RKO (cell line): ENCODE data around the gene THSD7B.
"Not testable (repeated sequence)": the region's sequence is repeated elsewhere in the genome, so short reads cannot be mapped to it uniquely, and the experiment has no call there.

Experiments used
- DNase-seq: peaks from one replicate; pipeline ENCODE4 v3.0.0-alpha.2; 2016; ENCODE audit warnings: low spot score

The THSD7B gene

DNA sequence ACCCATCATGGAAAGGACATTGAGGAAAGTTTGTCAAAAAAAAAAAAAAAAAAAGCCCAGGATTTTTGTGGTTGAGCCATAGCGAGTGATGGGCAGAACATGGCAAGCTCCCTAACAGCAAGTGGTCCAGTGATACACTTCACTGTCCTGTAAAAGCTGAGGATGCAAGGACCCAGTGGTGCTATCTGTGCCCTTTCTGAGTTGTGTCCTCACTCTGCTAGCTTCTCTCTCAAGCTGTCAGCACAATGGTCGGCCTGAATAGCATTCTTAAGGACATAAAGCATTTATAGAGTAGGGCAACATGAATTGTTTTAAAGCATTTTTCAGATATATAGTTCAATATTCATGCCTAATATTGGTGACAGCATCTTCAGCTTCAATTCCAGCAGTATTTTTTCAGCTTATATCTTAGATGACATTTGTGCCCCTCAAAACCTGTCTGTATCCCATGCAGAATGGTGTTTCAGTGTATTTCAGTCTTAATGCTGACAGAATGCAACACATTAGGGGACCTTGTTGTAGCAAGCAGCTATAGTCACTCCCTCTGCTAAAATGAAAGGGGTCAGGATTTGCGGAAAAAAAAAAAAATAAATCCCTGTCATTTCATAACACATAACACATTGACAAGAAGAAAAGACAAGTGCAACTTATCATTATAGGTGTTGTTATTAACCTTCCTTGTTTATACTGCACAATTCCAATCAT lies 496.7 kb downstream of the THSD7B start:
- DNase-seq = no peak

DNA sequence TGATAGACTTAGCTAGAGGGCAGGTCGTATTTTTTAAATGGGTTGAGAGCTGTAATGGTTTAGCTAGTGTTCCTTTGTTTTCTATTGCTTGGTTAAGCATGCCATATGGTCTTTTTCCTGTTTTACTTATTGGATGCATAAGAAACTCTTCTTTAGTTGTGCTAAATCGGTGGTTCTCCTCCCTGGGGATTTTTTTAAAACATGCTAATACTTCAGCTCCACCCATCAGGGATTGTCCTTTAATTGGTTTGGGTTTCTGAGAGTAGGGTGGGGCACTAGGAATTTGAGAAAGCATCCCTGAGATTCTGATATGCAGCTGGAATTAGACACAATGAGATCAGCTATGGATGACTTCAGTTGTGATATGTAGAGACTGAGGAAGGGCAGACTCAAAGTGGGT lies 497.2 kb downstream of the THSD7B start:
- no peak for DNase-seq

DNA sequence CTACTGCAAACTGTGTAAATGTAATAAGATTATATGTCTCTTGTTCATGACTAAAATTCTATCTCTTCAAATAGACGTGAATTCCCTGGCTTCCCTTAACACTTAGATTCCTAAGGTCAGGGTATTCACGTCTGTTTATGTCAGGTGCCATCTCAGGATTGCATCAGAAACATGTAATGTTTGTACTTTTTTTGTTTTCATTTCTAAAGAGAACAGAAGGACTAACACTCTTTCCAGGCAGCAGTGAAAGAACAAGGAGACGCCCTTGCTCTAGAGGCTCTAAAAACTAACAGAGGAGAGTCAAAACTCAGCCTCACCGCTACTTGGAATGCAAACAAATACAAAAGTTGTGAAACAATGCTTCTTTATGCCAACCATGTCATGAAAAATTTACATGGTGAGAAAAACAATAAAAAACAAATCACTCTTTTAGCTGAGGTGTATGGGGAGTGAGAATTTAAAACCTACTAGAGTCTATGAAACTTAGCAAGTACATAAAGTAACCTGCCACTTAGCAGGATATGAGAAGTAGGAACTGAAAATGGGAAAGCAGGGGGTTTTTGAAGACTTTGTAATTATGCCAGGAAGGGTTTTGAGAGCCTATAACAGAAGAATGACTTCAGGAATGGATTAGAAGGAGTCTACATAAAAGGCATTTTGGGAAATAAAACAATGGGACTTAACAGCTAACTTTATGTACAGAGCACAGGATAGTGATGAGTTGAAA lies 522.7 kb downstream of the THSD7B start:
- DNase-seq = no peak

DNA sequence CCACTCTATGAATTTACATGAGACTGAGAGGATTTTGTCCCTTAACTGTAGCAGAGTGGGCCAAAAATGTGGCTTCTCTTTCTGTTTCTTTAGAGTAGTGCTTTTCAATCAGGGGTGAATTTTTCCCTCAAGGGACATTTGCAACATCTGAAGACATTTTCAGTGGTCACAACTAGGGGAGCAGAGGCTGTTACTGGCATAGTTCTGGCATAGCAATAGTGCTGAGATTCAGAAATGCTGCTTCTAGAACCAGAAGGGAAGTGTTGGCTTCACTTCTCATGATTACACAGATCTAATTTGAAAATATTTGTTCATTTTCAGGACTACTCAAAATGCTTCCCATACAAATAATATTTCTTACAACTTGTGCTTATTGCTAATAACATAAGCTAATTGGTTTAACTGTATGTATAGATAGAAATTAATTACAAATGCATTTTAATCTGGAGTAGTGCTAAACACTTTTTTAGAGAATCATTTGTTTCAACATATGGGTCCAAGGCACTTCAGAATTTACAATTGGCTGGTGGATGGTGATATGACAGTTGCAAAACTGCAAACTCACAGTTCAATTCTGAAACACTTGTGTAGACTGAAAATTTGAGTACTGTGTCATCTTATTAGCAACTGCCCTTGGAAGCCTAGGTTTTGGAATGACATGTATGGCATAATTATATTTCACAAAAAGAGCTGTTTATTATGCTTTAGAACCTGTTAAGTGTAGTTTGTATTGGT lies 526.7 kb downstream of the THSD7B start:
- no peak for DNase-seq

DNA sequence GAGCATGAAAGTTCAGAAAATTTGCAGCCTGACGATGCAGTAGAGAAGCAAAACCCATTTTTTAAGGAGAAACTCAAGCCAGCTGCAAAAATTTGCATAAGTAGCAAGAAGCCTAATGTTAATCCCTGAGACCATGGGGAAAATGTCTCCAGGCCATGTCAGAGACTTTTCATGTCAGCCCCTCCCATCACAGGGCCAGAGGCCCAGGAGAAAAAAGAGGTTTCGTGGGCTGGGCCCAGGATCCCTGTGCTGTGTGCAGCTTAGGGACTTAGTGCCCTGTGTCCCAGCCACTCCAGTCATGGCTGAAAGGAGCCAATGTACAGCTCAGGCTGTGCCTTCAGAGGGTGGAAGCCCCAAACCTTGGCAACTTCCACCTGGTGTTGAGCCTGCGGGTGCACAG lies 533.0 kb downstream of the THSD7B start:
- no peak for DNase-seq

DNA sequence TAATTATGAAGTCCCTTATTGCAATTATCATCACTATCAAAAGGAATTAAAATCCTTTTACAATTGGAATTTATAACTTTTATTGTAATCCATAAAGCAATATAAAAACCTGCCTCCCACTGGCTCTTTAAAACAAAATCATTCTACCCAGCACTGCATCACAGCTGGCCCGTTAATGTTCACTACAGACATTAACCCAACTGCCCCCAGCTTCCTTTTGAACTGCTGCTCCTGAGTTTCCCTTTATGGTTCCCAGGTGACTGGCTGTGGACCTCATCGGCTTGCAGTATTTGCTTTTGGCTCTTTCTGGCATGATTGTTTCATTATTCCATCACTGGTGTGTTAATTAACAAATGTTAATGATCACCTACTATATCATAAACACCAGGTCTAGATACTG lies 535.6 kb downstream of the THSD7B start:
- no peak for DNase-seq

DNA sequence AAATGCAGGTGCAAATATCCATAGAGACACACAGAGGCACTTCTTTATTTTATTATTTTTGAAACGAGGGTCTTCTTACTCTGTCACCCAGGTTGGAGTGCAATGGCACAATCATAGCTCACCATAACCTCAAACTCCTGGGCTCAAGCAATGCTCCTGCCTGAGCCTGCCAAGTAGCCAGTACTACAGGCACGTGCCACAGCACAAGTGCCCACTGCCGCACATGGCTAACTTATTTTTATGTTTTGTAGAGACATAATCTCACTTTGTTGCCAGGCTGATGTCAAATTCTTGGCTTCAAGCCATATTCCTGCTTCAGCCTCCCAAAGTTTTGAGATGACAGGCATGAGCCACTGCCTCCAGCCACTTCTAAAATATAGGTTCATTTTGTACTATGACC lies 537.6 kb downstream of the THSD7B start:
- no peak for DNase-seq

DNA sequence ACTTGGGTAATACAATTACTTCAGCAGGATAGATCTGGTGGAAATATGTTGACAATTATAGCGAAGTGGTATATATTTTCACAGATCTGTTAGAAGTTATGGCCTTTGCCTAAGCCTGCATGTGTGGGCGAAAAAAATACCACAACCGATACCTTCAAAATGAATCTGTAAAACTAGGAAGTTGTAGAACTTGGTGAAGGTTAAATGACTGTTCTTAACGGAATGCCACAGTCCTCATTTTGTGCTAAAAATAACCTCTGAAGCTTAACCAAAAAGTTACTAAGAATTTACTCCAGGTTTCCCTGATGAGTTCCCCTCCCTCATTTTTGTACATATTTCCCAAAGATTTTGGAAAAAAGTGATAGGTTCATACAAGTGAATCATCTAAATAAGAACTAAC lies 550.7 kb downstream of the THSD7B start:
- no peak for DNase-seq

DNA sequence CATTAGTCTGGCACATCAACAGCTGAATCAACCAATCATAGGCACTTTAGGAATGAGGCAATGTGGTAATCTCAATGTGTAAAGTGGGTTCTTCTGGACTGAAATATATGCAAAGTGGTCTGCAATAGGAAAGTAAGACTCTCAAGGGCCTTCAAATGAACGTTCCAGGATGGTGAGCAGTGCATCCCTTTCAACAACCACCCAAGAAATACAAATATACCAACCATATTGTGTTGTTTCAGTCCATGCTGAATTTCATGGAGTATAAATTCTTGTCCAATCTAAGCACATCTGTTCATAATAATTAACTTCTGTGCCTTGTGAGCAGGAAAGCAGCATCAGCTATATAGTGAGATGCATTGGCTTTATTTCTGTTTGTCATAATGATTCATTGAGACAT lies 556.2 kb downstream of the THSD7B start:
- no peak for DNase-seq

DNA sequence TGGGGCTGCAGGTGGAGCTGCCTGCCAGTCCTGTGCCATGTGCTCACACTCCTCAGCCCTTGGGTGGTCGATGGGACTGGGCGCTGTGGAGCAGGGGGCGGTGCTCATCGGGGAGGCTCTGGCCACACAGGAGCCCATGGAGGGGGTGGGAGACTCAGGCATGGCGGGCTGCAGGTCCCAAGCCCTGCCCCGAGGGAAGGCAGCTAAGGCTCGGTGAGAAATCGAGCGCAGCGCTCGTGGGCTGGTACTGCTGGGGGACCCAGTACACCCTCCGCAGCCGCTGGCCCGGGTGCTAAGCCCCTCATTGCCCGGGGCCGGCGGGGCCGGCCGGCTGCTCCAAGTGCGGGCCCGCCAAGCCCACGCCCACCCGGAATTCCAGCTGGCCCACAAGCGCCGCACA lies 566.2 kb downstream of the THSD7B start:
- not testable (repeated sequence) for DNase-seq

DNA sequence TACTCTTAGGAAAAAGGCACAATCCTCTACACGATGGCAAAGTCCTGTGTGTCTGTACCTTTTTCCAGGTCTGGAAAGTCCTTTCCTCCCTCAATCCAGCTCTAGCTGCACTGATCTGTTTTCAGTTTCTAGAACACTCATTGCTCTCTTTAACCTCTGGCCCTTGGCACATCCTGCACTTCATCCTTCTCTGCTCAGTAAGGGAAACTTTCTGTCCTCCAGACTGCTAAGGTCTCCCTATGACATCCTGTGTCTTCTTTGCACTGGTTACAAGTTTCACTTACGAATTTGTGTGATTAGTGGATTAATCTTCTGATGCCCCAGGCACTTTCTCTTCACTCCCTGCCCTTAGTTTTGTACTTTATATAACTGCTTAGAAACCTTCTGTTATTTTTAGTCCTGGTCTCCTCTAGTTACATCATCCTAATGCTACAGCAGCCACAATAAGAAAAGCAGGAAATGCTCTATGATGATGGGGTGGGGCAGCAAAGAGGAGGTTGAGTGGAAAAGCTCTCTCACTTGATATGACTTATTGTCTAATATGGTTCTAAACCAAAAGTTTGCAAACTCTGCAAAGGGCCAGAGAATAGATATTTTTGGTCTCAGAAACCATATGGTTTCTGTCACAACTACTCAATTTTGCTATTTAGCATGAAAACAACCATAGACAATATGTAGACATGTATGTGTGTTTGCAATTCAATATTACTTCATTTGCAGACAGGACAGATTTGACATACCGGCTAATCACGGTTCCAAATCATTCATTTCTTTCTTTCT lies 568.2 kb downstream of the THSD7B start:
- DNase-seq = no peak

DNA sequence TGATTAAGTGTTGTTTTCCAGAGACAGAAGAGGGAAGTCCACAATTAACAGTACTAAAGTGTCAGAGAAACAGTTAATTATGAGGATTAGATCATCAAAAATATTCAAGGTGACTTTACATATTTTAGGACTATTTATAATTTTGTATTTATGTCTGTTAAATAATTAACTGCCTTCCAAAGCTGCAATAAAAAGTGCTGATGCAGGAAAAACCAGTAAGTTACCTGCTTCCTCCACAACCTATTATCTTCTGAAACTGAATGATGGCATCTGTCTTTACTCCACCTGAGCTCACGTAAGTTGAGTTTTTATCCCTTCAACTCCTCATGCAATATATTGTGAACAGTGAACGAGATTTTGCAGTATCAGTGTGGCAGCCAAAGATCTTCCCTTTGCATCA lies 570.7 kb downstream of the THSD7B start:
- no peak for DNase-seq

DNA sequence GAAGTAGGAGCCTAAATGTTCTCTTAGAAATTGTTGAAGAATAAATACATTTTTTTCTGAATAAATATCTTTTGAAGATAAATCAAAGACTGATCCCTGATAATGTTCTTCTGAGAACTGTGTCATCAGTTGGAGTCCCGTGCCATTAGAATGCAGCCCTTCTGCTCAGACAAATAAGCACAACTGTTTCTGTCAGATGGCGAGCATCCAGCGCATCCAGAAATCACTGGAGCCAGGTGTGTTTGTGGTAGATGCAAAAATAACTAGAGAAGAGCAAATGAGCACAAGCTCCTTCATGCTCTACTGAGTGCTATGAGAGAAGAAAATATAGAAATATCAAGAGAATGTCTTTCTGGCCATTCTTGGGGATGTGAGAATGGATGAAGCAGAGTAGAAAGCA lies 573.7 kb downstream of the THSD7B start:
- no peak for DNase-seq

DNA sequence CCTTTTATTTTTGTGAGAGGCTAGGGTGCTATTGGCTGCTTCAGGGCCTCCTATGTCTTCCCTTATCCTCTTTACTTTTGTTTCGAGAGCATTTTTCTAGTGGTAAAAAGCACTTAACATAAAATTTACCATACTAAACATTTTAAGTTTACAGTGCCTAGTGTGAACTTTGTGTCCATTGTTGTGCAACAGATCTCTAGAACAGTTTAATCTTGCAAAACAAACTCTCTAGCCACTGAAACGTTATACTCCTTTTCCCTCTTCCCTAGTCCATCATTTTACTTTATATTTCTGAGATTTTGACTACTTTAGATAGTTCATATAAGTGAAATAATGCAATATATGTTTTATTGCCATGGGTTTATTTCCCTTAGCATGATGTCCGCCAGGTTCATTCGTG lies 580.6 kb downstream of the THSD7B start:
- DNase-seq = no peak

DNA sequence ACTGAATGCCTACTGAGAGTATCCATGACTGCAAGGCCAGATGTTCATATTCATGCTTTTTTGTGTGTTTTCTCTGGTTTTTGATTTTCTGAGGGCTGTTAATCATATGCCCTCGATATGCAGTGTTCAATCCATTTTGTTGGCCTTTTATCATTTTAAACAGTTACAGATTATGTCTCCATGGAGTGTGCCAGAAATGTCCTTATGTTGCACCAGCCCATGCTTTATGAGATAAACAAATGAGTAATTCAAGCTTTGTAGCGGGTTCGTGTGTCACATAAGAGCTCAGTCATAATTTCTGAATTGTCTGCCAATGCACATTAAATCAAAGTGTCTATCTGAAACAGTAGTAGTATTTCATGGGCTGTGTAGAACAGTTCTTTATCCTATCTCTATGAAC lies 583.0 kb downstream of the THSD7B start:
- DNase-seq = no peak

DNA sequence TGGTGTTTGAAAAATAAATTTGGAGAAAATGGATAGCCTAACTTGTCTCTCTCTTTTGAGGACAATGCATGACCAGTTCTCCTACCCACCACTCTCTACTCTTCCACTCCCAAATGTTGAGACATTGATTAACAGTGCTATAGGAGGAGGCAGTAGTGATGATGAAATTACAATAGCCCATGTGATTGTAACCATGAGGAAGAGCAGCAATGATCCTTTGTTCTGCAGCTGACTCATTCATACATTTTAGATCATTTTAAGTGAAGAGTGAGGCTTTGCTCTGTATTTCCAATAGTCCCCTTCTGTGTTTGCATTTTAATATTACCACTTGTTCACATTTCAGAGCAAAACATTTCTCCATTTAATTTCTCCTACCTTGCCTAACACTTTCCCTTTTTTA lies 592.3 kb downstream of the THSD7B start:
- DNase-seq = no peak

DNA sequence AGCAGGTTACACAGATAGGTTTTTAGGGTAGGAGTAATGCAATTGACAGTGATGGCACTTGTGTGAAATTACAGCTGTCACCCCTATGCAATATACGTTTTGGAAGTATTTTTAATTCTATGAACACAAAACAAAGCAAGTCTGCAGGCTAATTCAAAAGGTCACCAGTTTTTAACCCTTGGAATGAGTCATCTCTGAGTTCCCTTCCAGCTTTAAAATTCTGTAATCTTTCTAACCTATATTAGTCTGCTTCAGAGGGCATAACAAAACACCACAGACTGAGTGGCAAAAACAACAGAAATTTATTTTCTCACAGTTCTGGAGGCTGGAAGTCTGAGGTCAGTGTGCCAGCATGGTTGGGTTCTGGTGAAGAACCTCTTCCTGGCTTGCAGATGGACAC lies 602.0 kb downstream of the THSD7B start:
- DNase-seq = no peak

DNA sequence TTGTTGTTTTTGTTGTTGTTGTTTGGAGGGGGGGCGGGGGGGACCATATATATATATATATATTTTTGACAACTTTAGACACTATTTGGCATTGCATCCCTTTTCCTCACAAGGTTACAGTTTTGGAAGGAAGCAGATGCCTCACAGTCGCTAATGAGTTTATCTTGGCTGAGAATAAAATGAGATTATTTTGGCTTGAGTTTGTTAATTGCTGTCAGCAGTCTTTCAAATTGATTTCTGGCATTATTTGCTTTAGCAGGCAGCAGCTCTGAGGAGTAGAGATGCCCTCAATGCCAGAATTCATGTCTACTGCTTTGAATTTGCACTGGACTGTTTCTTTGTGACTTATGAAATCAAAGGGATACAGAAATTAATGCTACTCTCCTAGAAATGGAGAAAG lies 603.8 kb downstream of the THSD7B start:
- DNase-seq = no peak

DNA sequence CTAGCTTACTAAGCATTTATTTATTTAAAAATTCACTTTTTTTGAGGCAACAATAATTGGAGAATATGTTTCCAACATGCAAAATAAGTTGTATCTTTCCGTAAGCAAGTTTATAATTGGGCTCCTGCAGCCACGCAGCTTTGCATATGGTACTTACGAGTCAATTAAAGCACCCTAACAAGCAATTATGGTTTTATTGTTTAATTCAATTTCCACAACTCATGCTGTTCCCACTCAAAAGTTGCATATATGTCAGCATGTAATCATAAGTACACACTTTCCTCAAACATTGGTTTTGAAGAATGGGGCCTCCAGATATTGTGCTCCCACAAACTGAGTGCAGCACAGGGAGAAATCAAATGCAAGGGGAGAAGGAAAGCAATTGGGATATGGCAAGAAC lies 613.8 kb downstream of the THSD7B start:
- DNase-seq = no peak

DNA sequence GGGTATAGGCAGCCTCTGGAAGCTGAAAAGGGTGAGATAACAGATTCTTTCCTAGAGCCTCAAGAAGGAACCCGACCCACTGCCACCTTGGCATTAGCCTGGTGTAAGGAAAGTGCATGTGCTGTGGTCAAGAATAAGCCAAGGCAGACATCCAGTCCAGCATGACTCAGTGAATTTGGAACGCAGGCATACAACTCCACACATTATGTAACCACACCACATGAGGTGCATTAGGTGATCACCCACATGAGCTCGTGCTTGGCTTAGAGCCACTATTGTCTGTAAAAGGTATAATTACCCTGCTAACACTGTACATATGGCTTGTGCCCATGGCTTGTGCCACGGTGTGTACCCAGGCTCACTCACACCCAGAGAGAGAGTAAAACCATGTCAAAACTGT lies 615.3 kb downstream of the THSD7B start:
- no peak for DNase-seq

DNA sequence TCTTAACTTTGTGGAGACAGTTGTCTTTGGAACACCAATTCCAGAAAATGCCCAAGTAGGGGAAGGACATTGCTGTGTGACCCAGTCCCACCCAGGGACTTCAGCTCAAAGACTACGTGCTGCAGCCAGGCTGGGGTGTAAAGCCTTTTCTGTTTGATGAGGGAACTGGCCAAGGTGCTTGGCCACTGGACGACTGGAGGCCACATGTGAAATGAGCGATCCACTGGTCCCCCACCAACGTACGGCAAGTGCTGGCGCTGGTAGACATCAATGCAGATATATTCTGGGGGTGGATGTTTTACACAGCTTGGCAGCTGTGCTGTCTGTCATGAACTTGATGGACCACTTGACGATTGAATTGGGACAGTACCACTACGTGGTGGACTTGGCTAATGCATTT lies 616.4 kb downstream of the THSD7B start:
- no peak for DNase-seq

DNA sequence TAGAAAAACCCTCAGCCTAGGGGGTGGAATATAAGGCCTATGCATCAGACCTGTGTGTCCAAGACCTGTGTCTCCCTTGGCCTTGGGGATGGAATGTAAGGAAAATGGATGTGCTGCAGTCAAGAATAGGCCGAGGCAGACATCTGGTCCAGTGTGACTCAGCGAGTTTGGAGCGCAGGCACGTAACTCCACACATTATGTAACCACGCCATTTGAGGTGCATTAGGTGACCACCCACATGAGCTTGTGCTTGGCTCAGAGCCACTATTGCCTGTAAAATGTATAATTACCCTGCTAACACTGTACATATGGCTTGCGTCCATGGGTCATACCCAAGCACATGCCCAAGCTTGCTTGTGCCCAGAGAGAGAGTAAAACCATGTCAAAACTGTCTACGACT lies 618.0 kb downstream of the THSD7B start:
- no peak for DNase-seq

DNA sequence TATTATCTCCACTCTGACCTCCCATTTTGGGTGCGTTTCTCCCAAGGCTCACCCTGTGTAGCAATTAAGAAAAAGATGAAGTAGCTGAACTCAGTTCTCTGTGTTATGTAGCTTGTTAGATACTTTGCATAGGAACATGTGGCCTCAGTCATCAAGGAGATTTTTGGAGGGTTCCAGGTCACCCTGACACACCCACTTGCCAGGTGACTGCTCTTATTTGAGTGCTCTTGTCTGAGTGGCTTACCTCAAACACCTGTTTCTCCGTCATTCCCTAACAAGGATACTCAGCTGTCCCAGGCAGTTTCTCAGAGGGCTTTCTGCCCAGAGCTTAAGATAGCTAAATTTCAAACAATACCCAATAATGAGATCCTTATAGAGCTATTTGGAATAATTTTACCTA lies 621.7 kb downstream of the THSD7B start:
- DNase-seq = no peak
